ENCODE data around the gene CASTOR1. TPM values are rescaled to one million over a fixed set of nuclear protein-coding genes. Genes with fewer than 3 reads are reported as not detected.

The CASTOR1 gene
- total and polyA plus RNA-seq, 9 donors, result 3.5 to 7.1 (median 4.8) TPM

- no peak overlapping the region for H3K27ac ChIP-seq (ENCODE audit: low read length)
- no peaks in the 10 kb centered on the region for H3K9me3 ChIP-seq (replicated peaks; ENCODE audit: control insufficient read depth, low read depth, low read length)
- no peaks in the 10 kb centered on the region for H3K27me3 ChIP-seq (ENCODE audit: control insufficient read depth, insufficient read depth, low read length)
- 81% methylated on average over 3 of the region's 5 CpGs for WGBS (ENCODE audit: insufficient coverage)
- H3K4me3 ChIP-seq (ENCODE audit: low read length), result no peak overlapping the region
- DNase-seq, result no peak
- peaks cover 4% of the 10 kb centered on the region for H3K4me1 ChIP-seq (ENCODE audit: control insufficient read depth, insufficient read depth, low read length)
- peaks cover 67% of the 10 kb centered on the region for H3K36me3 ChIP-seq (ENCODE audit: control insufficient read depth, insufficient read depth, low read length)
Observed at GRCh38 chr22:30332551-30332950, 43.2 kb upstream of the CASTOR1 start.

- Histone ChIP-seq H3K4me3 (ENCODE audit: low read length) (no peak overlapping the region), H3K27ac (ENCODE audit: low read length) (no peak overlapping the region), H3K9me3 (replicated peaks; ENCODE audit: control insufficient read depth, low read depth, low read length) (no peaks in the 10 kb centered on the region), H3K27me3 (ENCODE audit: control insufficient read depth, insufficient read depth, low read length) (no peaks in the 10 kb centered on the region), H3K36me3 (ENCODE audit: control insufficient read depth, insufficient read depth, low read length) (peaks cover 27% of the 10 kb centered on the region), H3K4me1 (ENCODE audit: control insufficient read depth, insufficient read depth, low read length) (peaks cover 29% of the 10 kb centered on the region)
- no peak for DNase-seq
- no CpG with 5 or more reads among the region's 3 CpGs for WGBS (ENCODE audit: insufficient coverage)
Observed at GRCh38 chr22:30328466-30329049, 39.3 kb upstream of the CASTOR1 start.

- no peaks in the 10 kb centered on the region for H3K27me3 ChIP-seq (ENCODE audit: control insufficient read depth, insufficient read depth, low read length)
- peaks cover 22% of the 10 kb centered on the region for H3K36me3 ChIP-seq (ENCODE audit: control insufficient read depth, insufficient read depth, low read length)
- H3K9me3 ChIP-seq (replicated peaks; ENCODE audit: control insufficient read depth, low read depth, low read length), result no peaks in the 10 kb centered on the region
- no peak overlapping the region for H3K27ac ChIP-seq (ENCODE audit: low read length)
- WGBS (ENCODE audit: insufficient coverage), result 100% methylated on average over 1 of the region's 5 CpGs
- no peak overlapping the region for H3K4me3 ChIP-seq (ENCODE audit: low read length)
- H3K4me1 ChIP-seq (ENCODE audit: control insufficient read depth, insufficient read depth, low read length), result peaks cover 29% of the 10 kb centered on the region
- DNase-seq, result no peak
Observed at GRCh38 chr22:30327864-30328345, 38.6 kb upstream of the CASTOR1 start.

GRCh38 chr22:30326706-30327362, 37.5 kb upstream of the CASTOR1 start, which contains the start of gene TBC1D10A:
Gene TBC1D10A (minus strand): TSS chr22:30326941. CDS start chr22:30326881, 60 bp downstream.
- Histone ChIP-seq H3K9me3 (replicated peaks; ENCODE audit: control insufficient read depth, low read depth, low read length) (no peaks in the 10 kb centered on the region), H3K27me3 (ENCODE audit: control insufficient read depth, insufficient read depth, low read length) (no peaks in the 10 kb centered on the region), H3K27ac (ENCODE audit: low read length) (peak within 1 kb of the TSS; percentile 51), H3K4me1 (ENCODE audit: control insufficient read depth, insufficient read depth, low read length) (peaks cover 29% of the 10 kb centered on the region), H3K4me3 (ENCODE audit: low read length) (peak within 1 kb of the TSS; percentile 79), H3K36me3 (ENCODE audit: control insufficient read depth, insufficient read depth, low read length) (peaks cover 13% of the 10 kb centered on the region)
- DNase-seq, result peak; percentile 95
- under 1% methylated on average over 59 of the region's 69 CpGs for WGBS (ENCODE audit: insufficient coverage)

- Histone ChIP-seq H3K4me3 (ENCODE audit: low read length) (peak overlapping the region; percentile 79), H3K36me3 (ENCODE audit: control insufficient read depth, insufficient read depth, low read length) (peaks cover 12% of the 10 kb centered on the region), H3K4me1 (ENCODE audit: control insufficient read depth, insufficient read depth, low read length) (peaks cover 34% of the 10 kb centered on the region), H3K27me3 (ENCODE audit: control insufficient read depth, insufficient read depth, low read length) (no peaks in the 10 kb centered on the region), H3K9me3 (replicated peaks; ENCODE audit: control insufficient read depth, low read depth, low read length) (no peaks in the 10 kb centered on the region), H3K27ac (ENCODE audit: low read length) (no peak overlapping the region)
- 2% methylated on average over 26 of the region's 34 CpGs for WGBS (ENCODE audit: insufficient coverage)
- no peak for DNase-seq
Observed at GRCh38 chr22:30326255-30326705, 37.0 kb upstream of the CASTOR1 start.

GRCh38 chr22:30325724-30326254, 36.5 kb upstream of the CASTOR1 start:
- WGBS (ENCODE audit: insufficient coverage), result 17% methylated on average over 7 of the region's 14 CpGs
- H3K27ac ChIP-seq (ENCODE audit: low read length), result no peak overlapping the region
- H3K4me1 ChIP-seq (ENCODE audit: control insufficient read depth, insufficient read depth, low read length), result peaks cover 35% of the 10 kb centered on the region
- no peaks in the 10 kb centered on the region for H3K27me3 ChIP-seq (ENCODE audit: control insufficient read depth, insufficient read depth, low read length)
- DNase-seq, result no peak
- peaks cover 14% of the 10 kb centered on the region for H3K36me3 ChIP-seq (ENCODE audit: control insufficient read depth, insufficient read depth, low read length)
- peak overlapping the region; percentile 79 for H3K4me3 ChIP-seq (ENCODE audit: low read length)
- no peaks in the 10 kb centered on the region for H3K9me3 ChIP-seq (replicated peaks; ENCODE audit: control insufficient read depth, low read depth, low read length)

- WGBS (ENCODE audit: insufficient coverage), result 65% methylated on average over 3 of the region's 5 CpGs
- H3K27ac ChIP-seq (ENCODE audit: low read length), result no peak overlapping the region
- peaks cover 35% of the 10 kb centered on the region for H3K4me1 ChIP-seq (ENCODE audit: control insufficient read depth, insufficient read depth, low read length)
- H3K9me3 ChIP-seq (replicated peaks; ENCODE audit: control insufficient read depth, low read depth, low read length), result no peaks in the 10 kb centered on the region
- H3K4me3 ChIP-seq (ENCODE audit: low read length), result peak overlapping the region; percentile 79
- no peaks in the 10 kb centered on the region for H3K27me3 ChIP-seq (ENCODE audit: control insufficient read depth, insufficient read depth, low read length)
- peak; percentile 61 for DNase-seq
- peaks cover 11% of the 10 kb centered on the region for H3K36me3 ChIP-seq (ENCODE audit: control insufficient read depth, insufficient read depth, low read length)
Observed at GRCh38 chr22:30325065-30325720, 35.9 kb upstream of the CASTOR1 start.

GRCh38 chr22:30324014-30324730, 34.9 kb upstream of the CASTOR1 start:
- Histone ChIP-seq H3K9me3 (replicated peaks; ENCODE audit: control insufficient read depth, low read depth, low read length) (no peaks in the 10 kb centered on the region), H3K4me1 (ENCODE audit: control insufficient read depth, insufficient read depth, low read length) (peaks cover 35% of the 10 kb centered on the region), H3K36me3 (ENCODE audit: control insufficient read depth, insufficient read depth, low read length) (peaks cover 10% of the 10 kb centered on the region), H3K27me3 (ENCODE audit: control insufficient read depth, insufficient read depth, low read length) (no peaks in the 10 kb centered on the region), H3K27ac (ENCODE audit: low read length) (no peak overlapping the region), H3K4me3 (ENCODE audit: low read length) (no peak overlapping the region)
- no peak for DNase-seq
- WGBS (ENCODE audit: insufficient coverage), result 50% methylated on average over 1 of the region's 8 CpGs

GRCh38 chr22:30323246-30323645, 33.9 kb upstream of the CASTOR1 start:
- no peak for DNase-seq
- H3K4me1 ChIP-seq (ENCODE audit: control insufficient read depth, insufficient read depth, low read length), result peaks cover 35% of the 10 kb centered on the region
- WGBS (ENCODE audit: insufficient coverage), result 100% methylated on average over 1 of the region's 3 CpGs
- H3K36me3 ChIP-seq (ENCODE audit: control insufficient read depth, insufficient read depth, low read length), result peaks cover 12% of the 10 kb centered on the region
- H3K9me3 ChIP-seq (replicated peaks; ENCODE audit: control insufficient read depth, low read depth, low read length), result no peaks in the 10 kb centered on the region
- no peaks in the 10 kb centered on the region for H3K27me3 ChIP-seq (ENCODE audit: control insufficient read depth, insufficient read depth, low read length)
- H3K27ac ChIP-seq (ENCODE audit: low read length), result no peak overlapping the region
- no peak overlapping the region for H3K4me3 ChIP-seq (ENCODE audit: low read length)

Measured in muscle of leg (tissue), 11 donors.